ENCODE data around the gene GABRD. TPM values are rescaled to one million over a fixed set of nuclear protein-coding genes. Genes with fewer than 3 reads are reported as not detected.

GABRD gene
- total RNA-seq, 1 donor from 2014 or later, result not detected

GRCh38 chr1:2056955-2057590 is 37.9 kb downstream of the GABRD start:
- intact Hi-C loops (cut with micrococcal nuclease), result no loop called here
- CTCF ChIA-PET, result interaction anchor here (1.0 to 1.2 kb wide), 2 partner anchors 11 to 13 kb away, joined by 4 to 8 read pairs; no protein-coding TSS in a partner anchor

GRCh38 chr1:2059290-2059953 is 40.3 kb downstream of the GABRD start:
- Mint-ChIP-seq H3K27me3 (no peaks in the 10 kb centered on the region), H3K4me3 (no peak overlapping the region), H3K36me3 (ENCODE audit: low read depth) (peaks cover 55% of the 10 kb centered on the region), H3K27ac (no peak overlapping the region), H3K4me1 (no peaks in the 10 kb centered on the region), H3K9me3 (no peaks in the 10 kb centered on the region)
- CTCF ChIA-PET, result no interaction called here
- intact Hi-C loops (cut with micrococcal nuclease), result no loop called here
- no peak for ATAC-seq (ENCODE audit: low read depth)
- TF ChIP-seq CTCF (IDR thresholded peaks at IDR 0.05), result no peak
- POLR2A ChIA-PET, result no interaction called here
- no peak for DNase-seq

More at GRCh38 chr1:2056955-2057590, 37.9 kb downstream of the GABRD start:
- no peak for DNase-seq
- POLR2A ChIA-PET, result interaction anchor here (0.5 kb wide), 1 partner anchor 33 kb away, joined by 3 read pairs; no protein-coding TSS in a partner anchor
- Mint-ChIP-seq H3K27ac (no peak overlapping the region), H3K4me1 (peaks cover 8% of the 10 kb centered on the region), H3K36me3 (ENCODE audit: low read depth) (peaks cover 39% of the 10 kb centered on the region), H3K9me3 (no peaks in the 10 kb centered on the region), H3K4me3 (no peak overlapping the region), H3K27me3 (no peaks in the 10 kb centered on the region)
- no peak for ATAC-seq (ENCODE audit: low read depth)
- no peak for TF ChIP-seq CTCF (IDR thresholded peaks at IDR 0.05)

GRCh38 chr1:2060072-2060471 is 40.9 kb downstream of the GABRD start:
- H3K4me3 Mint-ChIP-seq, result no peak overlapping the region
- H3K9me3 Mint-ChIP-seq, result peaks cover 3% of the 10 kb centered on the region
- ChIA-PET CTCF (no interaction called here), POLR2A (no interaction called here)
- H3K27ac Mint-ChIP-seq, result no peak overlapping the region
- no peaks in the 10 kb centered on the region for H3K27me3 Mint-ChIP-seq
- no peak for DNase-seq
- intact Hi-C loops (cut with micrococcal nuclease), result no loop called here
- TF ChIP-seq CTCF (IDR thresholded peaks at IDR 0.05), result no peak
- ATAC-seq (ENCODE audit: low read depth), result no peak
- peaks cover 61% of the 10 kb centered on the region for H3K36me3 Mint-ChIP-seq (ENCODE audit: low read depth)
- no peaks in the 10 kb centered on the region for H3K4me1 Mint-ChIP-seq

- Mint-ChIP-seq H3K4me1 (no peaks in the 10 kb centered on the region), H3K9me3 (peaks cover 3% of the 10 kb centered on the region), H3K27ac (no peak overlapping the region), H3K27me3 (no peaks in the 10 kb centered on the region), H3K4me3 (no peak overlapping the region), H3K36me3 (ENCODE audit: low read depth) (peaks cover 60% of the 10 kb centered on the region)
- intact Hi-C loops (cut with micrococcal nuclease), result no loop called here
- ChIA-PET CTCF (no interaction called here), POLR2A (no interaction called here)
- DNase-seq, result no peak
- TF ChIP-seq CTCF (IDR thresholded peaks at IDR 0.05), result no peak
- ATAC-seq (ENCODE audit: low read depth), result no peak
Observed at GRCh38 chr1:2060535-2060934, 41.4 kb downstream of the GABRD start.

GRCh38 chr1:2061065-2061778 is 42.1 kb downstream of the GABRD start:
- POLR2A ChIA-PET, result no interaction called here
- H3K9me3 Mint-ChIP-seq, result peaks cover 3% of the 10 kb centered on the region
- DNase-seq (no peak), ATAC-seq (ENCODE audit: low read depth) (no peak)
- CTCF ChIA-PET, result no interaction called here
- peaks cover 63% of the 10 kb centered on the region for H3K36me3 Mint-ChIP-seq (ENCODE audit: low read depth)
- no peak overlapping the region for H3K27ac Mint-ChIP-seq
- no peaks in the 10 kb centered on the region for H3K27me3 Mint-ChIP-seq
- TF ChIP-seq CTCF (IDR thresholded peaks at IDR 0.05), result no peak
- H3K4me1 Mint-ChIP-seq, result no peaks in the 10 kb centered on the region
- no peak overlapping the region for H3K4me3 Mint-ChIP-seq
- intact Hi-C loops (cut with micrococcal nuclease), result no loop called here

Measured in activated B cell treated with CpG ODN at 0.5 μM for 24 hours (primary cell).